ENCODE measurements around the gene SLCO4A1. TPM values are rescaled to one million over a fixed set of nuclear protein-coding genes. Genes with fewer than 3 reads are reported as not detected.
A peak's percentile ranks its signal among the peaks of the same experiment; 100 is the strongest.

SLCO4A1 gene
- total and polyA plus RNA-seq, 8 donors: 0.58 to 44.3 (median 11.9) TPM

- H3K27ac ChIP-seq: peak overlapping the region in 2 of 5 donors; percentile 85 to 86
- TF ChIP-seq POLR2A (IDR thresholded peaks at IDR 0.05): no peak
- no peak for TF ChIP-seq CTCF (IDR thresholded peaks at IDR 0.05)
- no peak for TF ChIP-seq EP300 (IDR thresholded peaks at IDR 0.05)
- TF ChIP-seq POLR2AphosphoS5 (IDR thresholded peaks at IDR 0.05): no peak
- intact Hi-C loops (cut with DNase I; ENCODE audit: low total_unique reads): no loop called here
- no peaks in the 10 kb centered on the region for H3K9me3 ChIP-seq
- H3K27me3 ChIP-seq: peaks cover 1 to 63% (median 10%) of the 10 kb centered on the region in 3 donors
- H3K4me3 ChIP-seq: no peak overlapping the region
- H3K36me3 ChIP-seq: no peaks in the 10 kb centered on the region
- 30 to 41% (median 35%) methylated on average over 3 of the region's 3 CpGs for WGBS, 5 donors
- H3K4me1 ChIP-seq: peaks cover 38 to 68% (median 53%) of the 10 kb centered on the region in 4 donors
- DNase-seq: no peak
Measured at GRCh38 chr20:62601714-62602113, 40.6 kb upstream of the SLCO4A1 start.

GRCh38 chr20:62602550-62602949 lies 39.8 kb upstream of the SLCO4A1 start:
- H3K27me3 ChIP-seq: peaks cover 0 to 55% (median 3%) of the 10 kb centered on the region in 3 donors
- H3K4me3 ChIP-seq: peak overlapping the region in 1 of 4 donors; percentile 14
- TF ChIP-seq CTCF (IDR thresholded peaks at IDR 0.05): no peak
- no peak for TF ChIP-seq POLR2AphosphoS5 (IDR thresholded peaks at IDR 0.05)
- no peak for TF ChIP-seq EP300 (IDR thresholded peaks at IDR 0.05)
- no peak for TF ChIP-seq POLR2A (IDR thresholded peaks at IDR 0.05)
- WGBS, 5 donors: 50 to 62% (median 56%) methylated on average over 10 of the region's 10 CpGs
- peak in 1 of 2 donors; percentile 45 for DNase-seq
- peaks cover 43 to 73% (median 59%) of the 10 kb centered on the region in 4 donors for H3K4me1 ChIP-seq
- H3K36me3 ChIP-seq: no peaks in the 10 kb centered on the region
- peak overlapping the region; percentile 66 to 86 (median 72) for H3K27ac ChIP-seq
- intact Hi-C loops (cut with DNase I; ENCODE audit: low total_unique reads): no loop called here
- H3K9me3 ChIP-seq: no peaks in the 10 kb centered on the region

- Histone ChIP-seq H3K9me3 (no peaks in the 10 kb centered on the region), H3K4me1 (peaks cover 43 to 73% (median 59%) of the 10 kb centered on the region in 4 donors), H3K36me3 (no peaks in the 10 kb centered on the region), H3K27me3 (peaks cover 0 to 48% (median 0%) of the 10 kb centered on the region in 3 donors), H3K4me3 (peak overlapping the region in 3 of 4 donors; percentile 3 to 15 (median 14)), H3K27ac (peak overlapping the region; percentile 66 to 86 (median 72))
- 25 to 43% (median 35%) methylated on average over 10 to 26 of the region's 26 CpGs for WGBS, 5 donors
- no peak for TF ChIP-seq CTCF (IDR thresholded peaks at IDR 0.05)
- TF ChIP-seq POLR2AphosphoS5 (IDR thresholded peaks at IDR 0.05): peak in 1 of 3 donors; percentile 23
- DNase-seq: peak; percentile 68 to 88
- intact Hi-C loops (cut with DNase I; ENCODE audit: low total_unique reads): no loop called here
Measured at GRCh38 chr20:62603021-62603906, 39.0 kb upstream of the SLCO4A1 start.

- Histone ChIP-seq H3K4me1 (peaks cover 43 to 73% (median 57%) of the 10 kb centered on the region in 4 donors), H3K36me3 (no peaks in the 10 kb centered on the region), H3K4me3 (peak overlapping the region in 2 of 4 donors; percentile 14 to 15), H3K9me3 (no peaks in the 10 kb centered on the region), H3K27ac (peak overlapping the region in 4 of 5 donors; percentile 66 to 86 (median 78)), H3K27me3 (peaks cover 0 to 40% (median 0%) of the 10 kb centered on the region in 3 donors)
- 75 to 89% (median 82%) methylated on average over 17 to 37 of the region's 37 CpGs for WGBS, 5 donors
- no peak for DNase-seq
- intact Hi-C loops (cut with DNase I; ENCODE audit: low total_unique reads): no loop called here
- TF ChIP-seq POLR2A (IDR thresholded peaks at IDR 0.05) (no peak), POLR2AphosphoS5 (IDR thresholded peaks at IDR 0.05) (no peak), EP300 (IDR thresholded peaks at IDR 0.05) (no peak), CTCF (IDR thresholded peaks at IDR 0.05) (no peak)
Measured at GRCh38 chr20:62603907-62604785, 38.2 kb upstream of the SLCO4A1 start.
